IPS-11a (cell line): Measurements from ENCODE around the gene GALNT9.
"Not testable (repeated sequence)": the region's sequence is repeated elsewhere in the genome, so short reads cannot be mapped to it uniquely, and the experiment has no call there.

Source experiments
- H3K4me3 ChIP-seq: one replicate; pipeline ENCODE4 v1.5.1; 2013; ENCODE audit warnings: low read depth, low read length, control low read depth

The GALNT9 gene

GRCh38 chr12:132295561-132295960 is 33.8 kb downstream of the GALNT9 start:
- H3K4me3 ChIP-seq = not testable (repeated sequence)

DNA sequence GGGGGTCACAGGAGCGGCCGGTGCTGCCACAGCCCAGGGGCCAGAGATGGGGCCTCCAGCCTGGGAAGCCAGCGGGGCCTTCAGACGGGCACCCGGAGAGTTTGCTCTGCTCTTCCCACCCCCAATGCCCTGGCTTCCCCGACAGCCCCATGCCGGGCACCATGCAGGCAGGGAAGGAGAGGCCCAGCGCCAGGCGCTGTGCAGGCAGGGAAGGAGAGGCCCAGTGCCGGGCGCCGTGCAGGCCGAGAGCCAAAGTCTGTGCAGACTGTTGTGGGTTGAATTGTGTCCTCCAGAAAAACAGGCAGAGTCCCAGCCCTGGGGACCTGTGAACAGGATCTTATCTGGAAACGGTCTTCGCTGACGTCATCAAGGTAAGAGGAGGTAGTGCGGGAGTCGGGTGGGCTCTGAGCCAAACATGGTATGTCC is 34.3 kb downstream of the GALNT9 start:
- no peak overlapping the region for H3K4me3 ChIP-seq

GRCh38 chr12:132294121-132295034 is 35.0 kb downstream of the GALNT9 start:
- no peak overlapping the region for H3K4me3 ChIP-seq

GRCh38 chr12:132292328-132293319 is 36.8 kb downstream of the GALNT9 start:
- no peak overlapping the region for H3K4me3 ChIP-seq

- H3K4me3 ChIP-seq = no peak overlapping the region
These were observed 37.8 kb downstream of the GALNT9 start for GRCh38 chr12:132291402-132292175.

DNA sequence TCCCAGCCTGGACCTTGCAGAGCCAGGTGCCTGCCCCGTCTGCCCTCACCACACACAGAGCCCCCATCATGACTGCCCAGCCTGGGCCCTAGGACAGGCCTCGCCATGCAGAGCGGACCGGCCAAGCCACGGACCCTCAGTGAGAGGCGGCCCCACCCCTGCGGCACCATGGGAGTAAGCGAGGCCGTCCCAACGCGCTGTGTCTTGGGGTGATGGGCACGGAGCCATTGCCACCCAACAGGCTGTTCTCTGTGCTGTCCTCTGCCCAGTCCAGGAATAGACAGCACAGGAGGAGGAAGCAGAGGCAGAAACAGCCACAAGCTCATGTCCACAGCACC is 39.2 kb downstream of the GALNT9 start:
- no peak overlapping the region for H3K4me3 ChIP-seq

GRCh38 chr12:132289356-132290202 is 39.8 kb downstream of the GALNT9 start:
- H3K4me3 ChIP-seq = no peak overlapping the region

- H3K4me3 ChIP-seq = no peak overlapping the region
These were observed 40.7 kb downstream of the GALNT9 start for GRCh38 chr12:132288516-132289215.

DNA sequence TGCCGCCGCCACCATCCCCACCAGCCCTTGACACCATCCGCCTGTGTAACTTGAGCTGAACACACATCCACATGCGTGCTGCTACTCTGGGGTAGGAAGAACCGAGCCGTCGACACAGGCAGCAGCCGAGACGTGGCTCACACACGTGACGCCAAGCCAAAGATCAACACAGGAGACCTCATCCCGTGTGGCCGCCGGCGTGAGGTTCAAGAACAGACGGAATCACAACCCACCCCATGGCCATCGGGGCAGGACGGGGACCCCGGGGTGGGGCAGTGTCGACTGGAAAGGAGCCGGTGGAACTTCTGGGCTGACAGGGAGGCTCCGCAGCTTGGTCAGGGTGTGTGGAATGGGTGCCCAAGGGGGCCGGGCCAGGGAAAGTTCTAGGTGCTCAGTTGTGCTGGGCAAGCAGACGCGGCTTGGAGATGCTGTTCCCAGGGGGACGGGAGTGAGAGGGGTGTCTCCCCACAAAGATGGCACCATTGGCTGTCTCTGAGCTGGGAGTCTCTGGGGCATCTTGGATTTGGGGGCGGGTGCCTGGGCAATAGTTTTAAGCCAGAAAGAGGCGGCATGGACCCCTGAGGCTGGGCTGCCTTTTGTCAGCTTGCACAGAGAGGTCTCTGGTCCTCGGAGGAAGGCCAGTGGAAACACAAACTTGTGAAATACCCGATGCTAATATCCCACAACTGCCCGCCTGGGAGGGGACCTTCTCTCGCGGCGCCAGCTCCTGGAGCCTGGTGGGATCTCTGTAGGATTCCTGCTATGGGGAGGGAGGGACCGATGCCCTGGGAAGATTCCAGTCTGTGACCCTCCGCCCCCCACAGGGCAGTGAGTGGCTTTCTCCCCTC is 41.8 kb downstream of the GALNT9 start:
- H3K4me3 ChIP-seq = no peak overlapping the region

DNA sequence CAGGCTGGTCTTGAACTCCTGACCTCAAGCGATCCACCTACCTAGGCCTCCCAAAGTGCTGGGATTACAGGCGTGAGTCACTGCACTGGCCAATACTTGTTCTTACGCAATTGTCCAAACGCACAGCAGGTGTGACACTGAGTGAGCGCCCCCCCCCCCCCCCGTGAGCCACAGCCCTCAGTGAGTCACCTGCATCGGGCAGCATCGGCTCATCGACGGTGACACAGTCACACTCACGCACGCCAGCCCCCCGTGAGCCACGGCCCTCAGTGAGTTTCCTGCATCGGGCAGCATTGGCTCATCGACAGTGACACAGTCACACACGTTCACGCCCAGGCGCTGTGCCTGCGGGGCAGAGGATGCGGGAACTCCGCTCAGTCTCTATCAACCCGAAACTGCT is 42.5 kb downstream of the GALNT9 start:
- no peak overlapping the region for H3K4me3 ChIP-seq

- no peak overlapping the region for H3K4me3 ChIP-seq
These were observed 43.3 kb downstream of the GALNT9 start for GRCh38 chr12:132285991-132286681.

DNA sequence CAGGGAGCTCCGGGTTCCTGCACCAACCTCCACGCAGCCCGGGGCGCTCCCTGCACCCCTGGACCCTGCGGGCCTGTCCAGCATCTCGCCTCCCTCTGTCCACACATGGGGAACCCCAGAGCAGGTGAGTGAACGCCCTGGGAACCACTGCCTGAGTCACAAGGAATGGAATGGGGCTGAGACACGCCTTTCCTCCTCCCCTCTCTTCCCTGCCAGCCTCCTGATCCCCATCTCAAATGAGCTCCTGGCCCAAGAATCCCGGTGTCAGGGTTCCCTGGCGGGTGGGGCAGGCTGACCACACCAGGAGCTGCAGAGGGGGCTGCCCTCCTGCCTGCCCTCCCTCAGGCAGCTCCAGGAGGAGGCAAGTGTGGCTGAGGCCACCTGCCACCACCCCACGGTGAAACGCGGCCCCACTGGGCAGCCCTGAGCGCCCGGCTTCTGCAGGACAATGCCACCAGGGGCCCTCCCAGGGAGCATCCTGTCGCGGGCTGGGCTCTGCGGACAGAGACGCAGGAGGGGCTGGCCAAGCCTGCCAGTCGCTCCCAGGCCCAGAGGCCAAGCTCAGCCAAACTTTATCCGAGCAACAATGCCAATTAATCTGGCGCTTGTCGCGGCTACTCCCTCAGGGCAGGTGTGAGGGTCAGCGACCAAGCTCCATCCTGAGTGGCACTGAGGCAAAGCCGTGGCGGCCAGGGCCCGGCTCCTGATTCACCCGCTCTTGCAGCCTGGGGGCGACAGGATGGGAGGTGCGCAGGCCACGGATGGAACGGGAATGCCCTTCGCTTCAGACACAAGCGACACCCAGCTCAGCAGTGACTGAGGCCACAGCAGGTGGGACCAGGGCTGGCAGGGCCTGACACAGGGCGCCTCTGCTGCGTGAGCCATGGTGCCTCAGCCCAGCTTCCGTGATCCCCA is 44.3 kb downstream of the GALNT9 start:
- no peak overlapping the region for H3K4me3 ChIP-seq

DNA sequence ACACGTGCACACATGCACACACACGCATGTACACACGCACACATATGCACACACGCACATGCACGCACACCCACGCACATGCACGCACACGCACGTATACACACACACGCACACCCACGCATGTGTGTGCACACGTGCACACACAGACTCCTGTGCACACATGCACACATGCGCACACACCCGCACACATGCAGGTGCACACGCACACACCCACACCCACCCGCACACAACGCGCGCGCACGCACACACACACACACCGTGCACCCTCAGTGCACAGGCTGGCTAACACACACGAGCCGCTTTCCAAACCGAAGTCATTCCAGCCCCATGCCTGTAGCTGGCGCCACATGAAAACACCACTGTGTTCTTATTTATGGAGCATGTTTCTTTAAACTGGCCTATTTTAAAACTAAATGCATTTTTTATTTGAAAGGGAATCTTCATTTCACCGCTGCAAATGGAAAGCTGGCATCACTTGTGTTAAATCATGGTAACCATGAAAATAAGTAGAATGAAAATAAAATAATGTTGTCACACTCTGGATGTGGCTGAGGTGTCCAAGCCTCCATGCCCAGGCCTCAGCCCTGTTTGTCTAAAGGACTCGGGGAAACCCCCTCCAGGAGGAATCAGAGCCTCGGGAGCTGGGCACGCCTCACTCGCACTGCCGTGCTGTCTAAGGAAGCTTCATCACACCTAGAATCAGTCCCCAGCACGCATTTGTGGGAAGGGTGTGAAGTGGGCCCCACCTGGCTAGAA is 45.1 kb downstream of the GALNT9 start:
- no peak overlapping the region for H3K4me3 ChIP-seq

DNA sequence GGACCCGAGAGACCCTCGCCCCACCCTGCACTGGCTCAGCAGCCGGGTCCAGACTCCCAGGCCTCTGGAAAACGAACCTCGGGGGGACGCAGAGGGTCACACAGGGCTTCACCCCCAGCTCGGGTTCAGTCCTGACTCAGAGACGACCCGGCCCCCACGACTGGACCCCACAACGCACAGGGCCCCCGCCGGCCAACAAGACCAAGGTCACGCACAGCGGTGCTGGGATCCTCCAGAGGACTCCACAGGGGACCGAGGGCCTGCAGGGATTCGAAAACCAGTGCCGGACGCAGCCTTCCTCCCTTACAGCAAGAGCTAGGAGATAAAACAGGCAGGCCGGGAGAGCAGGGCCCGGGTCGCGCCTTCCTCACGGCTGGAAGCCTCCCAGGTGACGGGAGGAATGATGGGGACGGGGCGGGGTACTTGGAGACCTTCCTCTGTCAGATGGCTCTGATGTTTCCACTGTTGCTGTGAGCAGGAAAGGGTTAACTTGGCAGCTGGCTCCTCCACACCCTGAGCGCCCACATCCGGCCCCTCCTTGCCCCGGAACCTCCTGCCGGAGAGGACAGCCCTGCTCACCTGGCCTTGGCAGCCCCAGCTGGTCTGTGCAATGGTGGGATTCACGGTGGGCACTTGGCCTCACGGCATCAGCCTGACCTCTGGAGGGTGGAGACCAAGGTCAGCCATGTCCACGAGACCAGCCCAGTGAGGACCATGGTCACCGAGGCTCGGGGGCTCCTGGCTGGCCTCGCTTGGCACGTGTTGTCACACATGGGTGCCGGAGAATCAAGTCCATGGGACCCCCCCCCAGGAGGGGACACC is 46.2 kb downstream of the GALNT9 start:
- no peak overlapping the region for H3K4me3 ChIP-seq
